Skeletal muscle satellite cell (primary cell): ENCODE results near the gene C12orf75.

Experiments used
- H3K27me3 ChIP-seq: 2 replicates; pipeline ENCODE4 v1.7.0; 2013; ENCODE audit warnings: low read length; ENCODE audit not compliant: control insufficient read depth, insufficient read depth
- H3K36me3 ChIP-seq: 2 replicates; pipeline ENCODE4 v1.7.0; 2013; ENCODE audit warnings: mild to moderate bottlenecking, control low read depth, low read length; ENCODE audit not compliant: insufficient read depth
- H3K4me1 ChIP-seq: 2 replicates; pipeline ENCODE4 v1.7.0; 2013; ENCODE audit warnings: low read length; ENCODE audit not compliant: control insufficient read depth, insufficient read depth
- H3K4me2 ChIP-seq: 2 replicates; pipeline ENCODE4 v1.7.0; 2013; ENCODE audit warnings: mild to moderate bottlenecking, low read length
- H3K4me3 ChIP-seq: 2 replicates; pipeline ENCODE4 v1.7.0; 2013; ENCODE audit warnings: low read length
- H3K9ac ChIP-seq: 2 replicates; pipeline ENCODE4 v1.7.0; 2013; ENCODE audit warnings: mild to moderate bottlenecking, low read depth, low read length, moderate library complexity
- H3K9me3 ChIP-seq: replicated peaks from 2 replicates; pipeline ENCODE4 v1.7.0; 2013; ENCODE audit warnings: mild to moderate bottlenecking, control low read depth, low read length

The C12orf75 gene

GRCh38 chr12:105384916-105385535, 54.5 kb downstream of the C12orf75 start:
- Histone ChIP-seq H3K27me3 (no peaks in the 10 kb centered on the region), H3K4me1 (peaks cover 11% of the 10 kb centered on the region), H3K4me3 (no peak overlapping the region)

GRCh38 chr12:105386431-105386830, 55.9 kb downstream of the C12orf75 start:
- H3K9me3 ChIP-seq, result no peaks in the 10 kb centered on the region
- no peaks in the 10 kb centered on the region for H3K36me3 ChIP-seq
- H3K9ac ChIP-seq, result no peak overlapping the region
- H3K4me2 ChIP-seq, result no peak overlapping the region
- H3K4me1 ChIP-seq, result peaks cover 11% of the 10 kb centered on the region
- no peak overlapping the region for H3K4me3 ChIP-seq
- no peaks in the 10 kb centered on the region for H3K27me3 ChIP-seq

More at GRCh38 chr12:105384916-105385535, 54.5 kb downstream of the C12orf75 start:
- Histone ChIP-seq H3K36me3 (no peaks in the 10 kb centered on the region), H3K9ac (no peak overlapping the region), H3K4me2 (no peak overlapping the region), H3K9me3 (no peaks in the 10 kb centered on the region)

- Histone ChIP-seq H3K36me3 (no peaks in the 10 kb centered on the region), H3K4me1 (peaks cover 8% of the 10 kb centered on the region), H3K9ac (no peak overlapping the region), H3K27me3 (no peaks in the 10 kb centered on the region), H3K4me3 (no peak overlapping the region), H3K4me2 (no peak overlapping the region), H3K9me3 (no peaks in the 10 kb centered on the region)
These were observed 60.7 kb downstream of the C12orf75 start for GRCh38 chr12:105391231-105391630.

GRCh38 chr12:105393587-105393986, 63.1 kb downstream of the C12orf75 start:
- no peak overlapping the region for H3K4me2 ChIP-seq
- no peak overlapping the region for H3K9ac ChIP-seq
- H3K9me3 ChIP-seq, result no peaks in the 10 kb centered on the region
- peaks cover 8% of the 10 kb centered on the region for H3K4me1 ChIP-seq
- H3K27me3 ChIP-seq, result no peaks in the 10 kb centered on the region
- no peaks in the 10 kb centered on the region for H3K36me3 ChIP-seq
- H3K4me3 ChIP-seq, result no peak overlapping the region

GRCh38 chr12:105396024-105396423, 65.5 kb downstream of the C12orf75 start:
- no peaks in the 10 kb centered on the region for H3K9me3 ChIP-seq
- no peaks in the 10 kb centered on the region for H3K36me3 ChIP-seq

GRCh38 chr12:105396983-105397382, 66.5 kb downstream of the C12orf75 start:
- H3K4me1 ChIP-seq, result peaks cover 19% of the 10 kb centered on the region
- no peak overlapping the region for H3K4me3 ChIP-seq
- H3K9ac ChIP-seq, result no peak overlapping the region
- no peaks in the 10 kb centered on the region for H3K36me3 ChIP-seq
- no peak overlapping the region for H3K4me2 ChIP-seq
- H3K27me3 ChIP-seq, result no peaks in the 10 kb centered on the region
- H3K9me3 ChIP-seq, result no peaks in the 10 kb centered on the region

More at GRCh38 chr12:105396024-105396423, 65.5 kb downstream of the C12orf75 start:
- H3K9ac ChIP-seq, result no peak overlapping the region
- no peak overlapping the region for H3K4me3 ChIP-seq
- peaks cover 10% of the 10 kb centered on the region for H3K4me1 ChIP-seq
- H3K4me2 ChIP-seq, result no peak overlapping the region
- no peaks in the 10 kb centered on the region for H3K27me3 ChIP-seq

GRCh38 chr12:105398930-105399329, 68.4 kb downstream of the C12orf75 start:
- H3K4me3 ChIP-seq, result no peak overlapping the region
- H3K4me1 ChIP-seq, result peaks cover 16% of the 10 kb centered on the region
- no peaks in the 10 kb centered on the region for H3K36me3 ChIP-seq
- no peak overlapping the region for H3K9ac ChIP-seq
- H3K4me2 ChIP-seq, result no peak overlapping the region
- H3K9me3 ChIP-seq, result no peaks in the 10 kb centered on the region
- no peaks in the 10 kb centered on the region for H3K27me3 ChIP-seq

- Histone ChIP-seq H3K4me2 (no peak overlapping the region), H3K36me3 (peaks cover 2% of the 10 kb centered on the region), H3K9me3 (no peaks in the 10 kb centered on the region), H3K9ac (no peak overlapping the region), H3K27me3 (no peaks in the 10 kb centered on the region), H3K4me1 (peaks cover 16% of the 10 kb centered on the region), H3K4me3 (no peak overlapping the region)
These were observed 69.1 kb downstream of the C12orf75 start for GRCh38 chr12:105399428-105400081.

GRCh38 chr12:105400227-105400626, 69.7 kb downstream of the C12orf75 start:
- Histone ChIP-seq H3K4me3 (no peak overlapping the region), H3K36me3 (peaks cover 8% of the 10 kb centered on the region), H3K4me1 (peaks cover 16% of the 10 kb centered on the region), H3K27me3 (no peaks in the 10 kb centered on the region), H3K9me3 (no peaks in the 10 kb centered on the region), H3K4me2 (no peak overlapping the region), H3K9ac (no peak overlapping the region)

- peaks cover 16% of the 10 kb centered on the region for H3K4me1 ChIP-seq
- H3K4me3 ChIP-seq, result no peak overlapping the region
- no peaks in the 10 kb centered on the region for H3K27me3 ChIP-seq
- no peaks in the 10 kb centered on the region for H3K9me3 ChIP-seq
- H3K4me2 ChIP-seq, result no peak overlapping the region
- peaks cover 8% of the 10 kb centered on the region for H3K36me3 ChIP-seq
- no peak overlapping the region for H3K9ac ChIP-seq
These were observed 70.7 kb downstream of the C12orf75 start for GRCh38 chr12:105401198-105401597.

- no peaks in the 10 kb centered on the region for H3K27me3 ChIP-seq
- no peak overlapping the region for H3K4me3 ChIP-seq
- H3K9ac ChIP-seq, result no peak overlapping the region
- H3K36me3 ChIP-seq, result peaks cover 8% of the 10 kb centered on the region
- H3K4me2 ChIP-seq, result no peak overlapping the region
- no peaks in the 10 kb centered on the region for H3K9me3 ChIP-seq
- peaks cover 16% of the 10 kb centered on the region for H3K4me1 ChIP-seq
These were observed 71.9 kb downstream of the C12orf75 start for GRCh38 chr12:105402366-105402765.

- H3K27me3 ChIP-seq, result no peaks in the 10 kb centered on the region
- peaks cover 8% of the 10 kb centered on the region for H3K36me3 ChIP-seq
- peaks cover 16% of the 10 kb centered on the region for H3K4me1 ChIP-seq
- H3K9ac ChIP-seq, result no peak overlapping the region
- no peak overlapping the region for H3K4me2 ChIP-seq
- no peak overlapping the region for H3K4me3 ChIP-seq
- no peaks in the 10 kb centered on the region for H3K9me3 ChIP-seq
These were observed 72.6 kb downstream of the C12orf75 start for GRCh38 chr12:105403095-105403494.
